HepG2 (cell line): Measurements from ENCODE around the gene TGM2. TPM values are rescaled to one million over a fixed set of nuclear protein-coding genes. Genes with fewer than 3 reads are reported as not detected.

Source experiments
- AFF4 ChIP-seq: sonication (generic); formaldehyde crosslinking; IDR thresholded peaks from 2 replicates; pipeline ENCODE4 v1.4.0; 2020; ENCODE audit warnings: missing genetic modification reagents
- ATF3 ChIP-seq: sonication (generic); formaldehyde crosslinking; IDR thresholded peaks from 2 replicates; pipeline ENCODE4 v1.4.0; 2020; ENCODE audit warnings: missing genetic modification reagents
- BRD4 ChIP-seq: sonication (generic); formaldehyde crosslinking; IDR thresholded peaks from 2 replicates; pipeline ENCODE4 v1.4.0; 2020; ENCODE audit warnings: missing genetic modification reagents
- GABPA ChIP-seq, 2 experiments: IDR thresholded peaks; 2 replicates each; pipeline ENCODE4 v1.6.1; 2011 to 2016; ENCODE audit warnings: low read depth in 2 of 2, low read length in 1 of 2, missing biosample characterization in 1 of 2, missing genetic modification characterization in 1 of 2
- GLMP ChIP-seq: sonication (generic); formaldehyde crosslinking; IDR thresholded peaks from 2 replicates; pipeline ENCODE4 v1.9.0; 2021; ENCODE audit warnings: missing genetic modification reagents, mild to moderate bottlenecking, borderline replicate concordance
- HBP1 ChIP-seq: IDR thresholded peaks from 2 replicates; pipeline ENCODE4 v1.6.1; 2016; ENCODE audit warnings: low read depth, control low read depth
- HOXA3 ChIP-seq: sonication (generic); formaldehyde crosslinking; IDR thresholded peaks from 2 replicates; pipeline ENCODE4 v1.5.0; 2020; ENCODE audit warnings: missing genetic modification reagents
- MEF2D ChIP-seq: sonication (generic); formaldehyde crosslinking; IDR thresholded peaks from 2 replicates; pipeline ENCODE4 v1.5.1; 2020; ENCODE audit warnings: mild to moderate bottlenecking, missing genetic modification reagents
- PITX1 ChIP-seq: sonication (generic); formaldehyde crosslinking; IDR thresholded peaks from 2 replicates; pipeline ENCODE4 v1.5.1; 2020; ENCODE audit warnings: mild to moderate bottlenecking, missing genetic modification reagents
- SMAD9 ChIP-seq: sonication (generic); formaldehyde crosslinking; IDR thresholded peaks from 2 replicates; pipeline ENCODE4 v1.5.1; 2020; ENCODE audit warnings: mild to moderate bottlenecking, missing genetic modification reagents
- STAG1 ChIP-seq: sonication (generic); formaldehyde crosslinking; IDR thresholded peaks from 2 replicates; pipeline ENCODE4 v1.4.0; 2020; ENCODE audit warnings: missing genetic modification reagents
- TARDBP ChIP-seq: sonication (generic); formaldehyde crosslinking; IDR thresholded peaks from 2 replicates; pipeline ENCODE4 v1.8.0; 2022; ENCODE audit warnings: mild to moderate bottlenecking, missing genetic modification reagents
- ZBTB3 ChIP-seq: sonication (generic); formaldehyde crosslinking; IDR thresholded peaks from 2 replicates; pipeline ENCODE4 v1.4.0; 2020; ENCODE audit warnings: low read depth, mild to moderate bottlenecking, moderate library complexity, missing genetic modification reagents, borderline replicate concordance
- ZBTB38 ChIP-seq: sonication (generic); formaldehyde crosslinking; IDR thresholded peaks from 2 replicates; pipeline ENCODE4 v1.5.1; 2020; ENCODE audit warnings: mild to moderate bottlenecking, missing genetic modification reagents
- ZBTB8A ChIP-seq: sonication (generic); formaldehyde crosslinking; IDR thresholded peaks from 2 replicates; pipeline ENCODE4 v1.4.0; 2020; ENCODE audit warnings: mild to moderate bottlenecking, low read depth, missing genetic modification reagents, borderline replicate concordance
- ZFP62 ChIP-seq: sonication (generic); formaldehyde crosslinking; IDR thresholded peaks from 2 replicates; pipeline ENCODE4 v1.4.0; 2020; ENCODE audit warnings: missing genetic modification reagents
- ZNF138 ChIP-seq: sonication (generic); formaldehyde crosslinking; IDR thresholded peaks from 2 replicates; pipeline ENCODE4 v1.5.0; 2020; ENCODE audit warnings: mild to moderate bottlenecking, low read depth, missing genetic modification reagents
- ZNF530 ChIP-seq: sonication (generic); formaldehyde crosslinking; IDR thresholded peaks from 2 replicates; pipeline ENCODE4 v1.5.0; 2020; ENCODE audit warnings: low read depth, mild to moderate bottlenecking, missing genetic modification reagents
- ZNF616 ChIP-seq: sonication (generic); formaldehyde crosslinking; IDR thresholded peaks from 2 replicates; pipeline ENCODE4 v1.5.0; 2020; ENCODE audit warnings: low read depth, mild to moderate bottlenecking, missing genetic modification reagents
- ZNF629 ChIP-seq: sonication (generic); formaldehyde crosslinking; conservative IDR thresholded peaks from 2 replicates; pipeline ENCODE4 v1.5.0; 2020; ENCODE audit warnings: missing genetic modification reagents
- ZNF704 ChIP-seq: sonication (generic); formaldehyde crosslinking; IDR thresholded peaks from 2 replicates; pipeline ENCODE4 v1.8.1; 2023; ENCODE audit warnings: mild to moderate bottlenecking, inconsistent platforms, moderate library complexity, missing genetic modification reagents, borderline replicate concordance
- polyA plus RNA-seq, 8 experiments: library from polyadenylated mRNA; depleted of rRNA in 3 of 8; stranded (reverse) in 7 of 8; unstranded in 1 of 8; fragments of >200 nt; fragmentation: Illumina TruSeq in 4 of 8; extraction: Trizol in 4 of 8; gene quantifications; 2 replicates each; pipeline versions ENCODE4 v1.2.1 to v1.2.3, GENCODE V29; 2011 to 2016; ENCODE audit warnings: low read depth in 4 of 8, missing spikeins in 1 of 8, mixed read lengths in 1 of 8; ENCODE audit not compliant: insufficient read depth in 1 of 8
- total RNA-seq, 5 experiments: library from RNA; depleted of rRNA; stranded (reverse); fragments of >200 nt; fragmentation: Illumina TruSeq; extraction: Trizol; gene quantifications; 2 replicates each; pipeline ENCODE4 v1.2.3, GENCODE V29; 2016; ENCODE audit warnings: low read depth in 1 of 5

The TGM2 gene
- total and polyA plus RNA-seq, 2 of the 13 experiments (the other 11 are each of a cell fraction or from before 2014, with no cell fraction given), result 4.2 to 46.4 TPM

- peak; percentile 57 for TF ChIP-seq ZNF616
- no peak; the same call in 1 of the 2 replicates for TF ChIP-seq ZBTB3 (CRISPR knock-in tag)
- no peak for TF ChIP-seq MEF2D (CRISPR knock-in tag)
- TF ChIP-seq ZBTB38, result no peak; the same call in 1 of the 2 replicates
- peak; percentile 96 for TF ChIP-seq SMAD9 (CRISPR knock-in tag)
- peak; percentile 71; the same call in 1 of the 2 replicates for TF ChIP-seq HOXA3 (CRISPR knock-in tag)
- TF ChIP-seq ZBTB8A (CRISPR knock-in tag), result peak; percentile 99
- TF ChIP-seq STAG1 (CRISPR knock-in tag), result peak; percentile 97
- peak; percentile 82 for TF ChIP-seq TARDBP (CRISPR knock-in tag)
- peak; percentile 61; the same call in 1 of the 2 replicates for TF ChIP-seq PITX1
- peak; percentile 70; the same call in 1 of the 2 replicates for TF ChIP-seq ZNF629
- TF ChIP-seq ZNF530 (CRISPR knock-in tag), result no peak
- peak; percentile 61; the same call in 1 of the 2 replicates for TF ChIP-seq HBP1 (CRISPR knock-in tag)
- no peak for TF ChIP-seq AFF4 (CRISPR knock-in tag)
- TF ChIP-seq BRD4 (CRISPR knock-in tag), result 0 out of 2 replicates have a peak, but pooled peaks have one; percentile 22
- no peak for TF ChIP-seq ZNF138 (CRISPR knock-in tag)
- no peak for TF ChIP-seq ZNF704 (CRISPR knock-in tag)
- no peak for TF ChIP-seq GLMP (CRISPR knock-in tag)
- no peak for TF ChIP-seq GABPA (IDR thresholded peaks at IDR 0.05; ENCODE audit: low read depth, low read length)
- TF ChIP-seq GABPA (CRISPR knock-in tag; IDR thresholded peaks at IDR 0.05; ENCODE audit: low read depth), result no peak
- TF ChIP-seq ZFP62 (CRISPR knock-in tag), result 0 out of 2 replicates have a peak, but pooled peaks have one; percentile 76
- 0 out of 2 replicates have a peak, but pooled peaks have one; percentile 28 for TF ChIP-seq ATF3 (CRISPR knock-in tag)
Measured at GRCh38 chr20:38165089-38165965, at the start of gene TGM2 (continued).
